Fibroblast of skin of right quadriceps (primary cell): ENCODE data around the gene FGF23.
A peak's percentile ranks its signal among the peaks of the same experiment; 100 is the strongest.

Experiments
- DNase-seq: peaks from one replicate; pipeline ENCODE4 v3.0.0-alpha.2; 2013

The FGF23 gene

DNA sequence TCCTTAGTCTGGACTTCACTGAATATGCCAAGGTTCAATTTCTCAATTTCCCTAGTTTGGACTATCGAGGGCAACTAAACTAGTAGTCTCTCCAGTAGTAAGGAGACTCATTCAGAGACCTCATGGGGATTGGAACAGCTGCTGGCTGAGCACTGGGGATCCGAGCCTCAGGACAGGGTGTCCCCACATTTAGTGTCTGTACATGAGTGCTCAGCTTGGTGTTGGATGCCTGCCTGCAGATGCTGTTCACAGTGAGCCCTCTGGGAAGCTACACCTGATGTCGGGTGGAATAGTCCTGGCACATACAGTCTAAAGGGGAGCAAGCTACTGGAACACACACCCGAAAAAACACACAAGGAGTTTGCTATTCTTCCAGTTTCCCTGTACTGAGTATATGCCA is 820 bp upstream of the FGF23 start:
- no peak for DNase-seq

DNA sequence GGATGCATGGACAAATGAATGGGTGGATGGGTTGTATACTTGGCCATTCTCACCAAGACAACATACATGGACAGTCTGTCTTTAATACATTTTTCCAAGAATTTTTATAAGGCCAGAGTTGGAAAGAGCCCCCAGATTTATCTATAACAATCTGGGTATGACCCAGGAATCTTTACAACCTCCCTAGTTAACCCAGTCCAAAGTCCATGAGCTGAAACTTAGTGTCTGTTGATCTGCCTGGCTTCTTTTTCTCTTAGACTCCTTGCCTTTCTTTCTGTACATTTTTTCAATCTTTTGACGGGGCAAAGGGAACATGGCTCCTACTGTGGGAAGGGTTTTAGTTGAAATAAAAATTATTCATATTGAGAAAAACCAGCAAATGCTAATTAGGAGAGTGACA is 740 bp downstream of the FGF23 start:
- DNase-seq = no peak

DNA sequence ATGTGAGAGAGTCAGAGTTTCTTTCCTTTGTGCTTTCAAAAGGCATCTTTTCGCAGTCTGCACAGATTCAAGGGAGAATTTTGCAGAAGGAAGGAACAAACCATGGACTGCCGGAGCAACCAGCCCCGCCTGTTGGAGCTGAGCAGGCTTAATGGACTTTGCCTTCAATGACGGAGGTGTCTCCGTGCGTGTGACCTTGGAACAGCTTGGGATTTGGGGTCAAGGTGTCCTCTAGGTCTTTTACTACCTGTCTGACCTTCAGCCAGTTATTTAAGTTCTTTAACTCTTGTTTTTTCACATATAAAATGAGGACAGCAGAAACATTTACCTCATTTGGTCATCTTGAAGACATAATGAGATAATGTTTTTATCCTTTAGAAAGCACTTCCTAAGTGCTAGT is 4.1 kb downstream of the FGF23 start:
- DNase-seq = no peak

GRCh38 chr12:4372653-4373052 is 6.9 kb downstream of the FGF23 start:
- no peak for DNase-seq

- DNase-seq = no peak
Measured at GRCh38 chr12:4370265-4370664, 9.2 kb downstream of the FGF23 start.

- DNase-seq = no peak
Measured at GRCh38 chr12:4369548-4369947, 10.0 kb downstream of the FGF23 start.

- DNase-seq = no peak
Measured at GRCh38 chr12:4366090-4366489, 13.4 kb downstream of the FGF23 start.

DNA sequence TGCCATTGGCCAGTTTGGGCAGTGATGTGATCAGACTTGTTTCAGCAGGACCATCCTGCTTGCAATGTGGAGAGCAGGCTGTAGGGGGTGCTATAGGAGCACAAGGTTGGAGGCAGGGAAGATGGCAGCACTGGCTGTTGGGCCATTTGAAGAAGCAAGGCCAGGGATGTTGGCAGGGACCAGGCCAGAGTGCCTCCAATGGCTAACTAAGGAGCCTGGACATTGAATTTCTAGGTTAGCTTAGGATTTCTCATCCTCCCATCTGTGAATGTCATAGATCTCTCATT is 23.5 kb downstream of the FGF23 start:
- DNase-seq = peak; percentile 3

GRCh38 chr12:4355156-4356040 is 24.1 kb downstream of the FGF23 start:
- no peak for DNase-seq

GRCh38 chr12:4353785-4354208 is 25.7 kb downstream of the FGF23 start:
- no peak for DNase-seq

GRCh38 chr12:4346931-4347330 is 32.6 kb downstream of the FGF23 start:
- DNase-seq = no peak

DNA sequence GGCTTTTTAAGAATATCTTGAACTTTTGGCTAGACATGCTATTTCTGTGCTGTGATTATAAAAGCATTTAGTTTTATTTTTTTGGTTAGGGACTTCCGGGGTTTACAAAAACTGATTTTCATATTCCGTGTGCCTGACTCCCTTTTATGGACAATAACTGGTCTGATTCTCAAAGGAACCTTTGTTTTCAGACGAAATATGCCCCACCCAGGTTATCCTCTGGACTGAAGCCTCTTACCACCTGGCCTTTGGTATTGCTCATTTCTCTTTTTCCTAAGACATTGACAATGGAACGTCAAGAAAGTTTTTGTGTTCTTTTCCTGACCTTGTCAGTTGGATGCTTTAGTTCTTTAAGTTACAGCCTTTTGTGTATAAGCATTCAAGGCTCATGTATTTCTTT is 47.7 kb downstream of the FGF23 start:
- DNase-seq = no peak

DNA sequence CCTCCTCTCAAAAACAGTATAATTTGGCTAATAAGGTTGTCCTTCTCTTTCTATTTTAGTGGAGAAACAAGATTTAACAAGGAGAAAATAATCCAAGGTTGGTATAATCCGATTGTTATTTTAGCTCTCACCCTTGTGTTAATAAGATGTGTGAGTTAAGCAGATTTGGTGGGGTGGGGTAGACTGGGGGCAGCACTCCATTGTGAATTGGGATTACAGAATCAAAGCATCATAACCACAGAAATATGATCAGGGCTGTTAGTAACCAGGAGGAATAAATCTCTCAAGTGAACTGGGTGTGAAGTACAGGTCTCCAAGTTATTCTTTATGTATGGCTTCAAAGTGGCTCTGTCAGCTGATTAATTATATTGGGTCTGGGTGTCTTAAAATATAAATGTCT is 48.3 kb downstream of the FGF23 start:
- no peak for DNase-seq

- DNase-seq = no peak
Measured at GRCh38 chr12:4330203-4330602, 49.3 kb downstream of the FGF23 start.

GRCh38 chr12:4327293-4327692 is 52.2 kb downstream of the FGF23 start:
- DNase-seq = no peak

DNA sequence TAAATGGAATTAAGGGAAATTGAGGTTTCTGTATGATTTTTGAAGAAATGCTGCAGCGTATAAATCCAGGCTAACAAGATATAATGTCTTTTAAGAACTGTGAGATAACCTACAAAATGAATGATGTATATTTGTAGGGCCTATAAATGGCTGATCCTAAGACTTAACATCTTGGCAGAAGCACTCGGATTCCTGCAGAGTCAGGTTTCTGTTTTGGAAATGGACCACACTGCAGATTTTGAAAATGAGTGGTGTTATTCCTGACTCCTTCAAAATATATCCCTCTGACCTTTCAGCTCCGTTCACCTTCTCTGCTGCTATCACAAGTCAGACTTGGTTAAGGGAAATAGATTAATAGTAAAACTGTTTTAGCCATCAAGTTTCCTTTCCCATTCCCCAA is 53.5 kb downstream of the FGF23 start:
- no peak for DNase-seq

GRCh38 chr12:4324366-4324765 is 55.1 kb downstream of the FGF23 start:
- no peak for DNase-seq

DNA sequence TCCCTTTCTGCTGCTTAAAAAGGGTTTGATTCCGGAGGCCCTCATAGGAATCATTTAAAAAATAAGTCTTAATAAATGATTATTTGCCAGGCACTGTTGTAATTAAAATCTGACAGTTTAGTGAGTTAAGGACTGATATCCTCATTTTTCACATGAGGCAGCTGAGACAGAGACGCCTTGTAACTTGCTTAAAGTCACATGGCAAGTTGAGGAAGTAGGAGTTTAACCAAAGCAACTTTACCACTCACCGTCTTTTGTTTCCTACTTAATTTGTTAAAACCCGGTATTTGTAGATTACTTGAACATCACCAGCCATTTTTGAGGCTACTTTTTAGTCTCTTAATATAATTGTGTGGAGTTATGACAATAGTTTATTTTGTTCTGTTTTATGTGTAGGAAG is 56.1 kb downstream of the FGF23 start:
- DNase-seq = no peak

DNA sequence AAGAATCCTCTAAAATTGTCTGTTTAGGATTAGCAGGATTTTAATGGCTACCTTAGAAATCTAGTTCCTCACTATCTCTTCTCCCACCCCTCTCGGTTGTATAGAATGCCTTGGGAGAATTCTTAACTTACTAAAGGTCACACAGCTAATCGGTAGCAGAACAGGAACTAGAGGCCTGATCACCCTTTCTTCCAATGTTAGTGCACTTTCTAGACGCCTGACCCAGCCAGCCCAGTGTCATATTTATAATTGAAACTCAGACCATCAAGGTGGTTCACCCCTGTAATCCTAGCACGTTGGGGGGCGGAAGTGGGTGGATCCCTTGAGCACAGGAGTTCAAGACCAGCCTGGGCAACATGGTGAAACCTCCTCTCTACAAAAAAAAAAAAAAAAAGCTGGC is 56.8 kb downstream of the FGF23 start:
- no peak for DNase-seq

- DNase-seq = peak; percentile 95
Measured at GRCh38 chr12:4320853-4321701, 58.4 kb downstream of the FGF23 start, which contains the start of gene TIGAR. Gene TIGAR, plus strand, starts transcription at chr12:4321213. Its CDS starts 59 bp downstream, at chr12:4321272.

DNA sequence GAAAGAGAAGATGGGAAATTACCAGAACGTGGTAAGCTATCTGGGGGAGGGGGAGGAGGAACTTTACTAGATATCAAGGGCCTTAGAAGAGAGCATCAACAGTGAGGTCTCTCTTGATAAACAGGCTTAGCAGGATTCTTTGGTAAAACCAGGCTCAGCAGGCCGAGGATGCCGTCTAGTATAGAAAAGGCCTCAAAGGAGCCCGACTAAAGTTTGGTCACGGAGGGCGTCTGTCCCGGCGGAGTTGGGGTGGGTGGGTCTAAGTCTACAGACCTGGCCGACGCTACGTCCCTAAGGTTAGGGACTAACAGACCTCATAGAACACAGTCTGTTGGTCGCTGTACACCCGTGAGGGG is 59.0 kb downstream of the FGF23 start:
- no peak for DNase-seq
